HUES64 (cell line): ENCODE measurements around the gene BCAN. TPM values are rescaled to one million over a fixed set of nuclear protein-coding genes. Genes with fewer than 3 reads are reported as not detected.

ENCODE experiments used
- H3K27ac ChIP-seq: 2 replicates; pipeline ENCODE4 v1.7.0; 2013; ENCODE audit warnings: low read depth, low read length, inconsistent platforms
- H3K27me3 ChIP-seq: 2 replicates; pipeline ENCODE4 v1.6.1; 2013; ENCODE audit warnings: mild to moderate bottlenecking, low read length; ENCODE audit not compliant: insufficient read depth
- H3K36me3 ChIP-seq: 2 replicates; pipeline ENCODE4 v1.6.1; 2013; ENCODE audit warnings: mild to moderate bottlenecking, low read length; ENCODE audit not compliant: insufficient read depth
- H3K4me1 ChIP-seq: 2 replicates; pipeline ENCODE4 v1.6.1; 2013; ENCODE audit warnings: mild to moderate bottlenecking, low read length, moderate library complexity; ENCODE audit not compliant: insufficient read depth
- H3K4me3 ChIP-seq: 2 replicates; pipeline ENCODE4 v1.5.1; 2013; ENCODE audit warnings: mild to moderate bottlenecking, low read length, moderate library complexity
- H3K9ac ChIP-seq: 2 replicates; pipeline ENCODE4 v1.6.1; 2013; ENCODE audit warnings: mild to moderate bottlenecking, low read depth, low read length
- H3K9me3 ChIP-seq: 2 replicates; pipeline ENCODE4 v1.6.1; 2013; ENCODE audit warnings: low read depth, low read length; ENCODE audit not compliant: insufficient read depth
- WGBS: fragments of 150-250, 120-280 bp; methylation state at CpG from one replicate; pipeline ENCODE4 v1.1.7; 2013; ENCODE audit warnings: missing lambda C conversion rate; 5-methylcytosine and 5-hydroxymethylcytosine counted together
- polyA plus RNA-seq, 2 experiments: library from polyadenylated mRNA; stranded (reverse); fragments of 50-300 nt; gene quantifications; one replicate each; pipeline ENCODE4 v1.2.3, GENCODE V29; 2013

Gene BCAN
- polyA plus RNA-seq (2013, experiment 1 of 2) = 1.6 TPM
- polyA plus RNA-seq (2013, experiment 2 of 2) = 2.0 TPM

- no peaks in the 10 kb centered on the region for H3K9me3 ChIP-seq
- H3K27ac ChIP-seq = no peak within 1 kb of the TSS
- H3K9ac ChIP-seq = no peak within 1 kb of the TSS
- H3K36me3 ChIP-seq = no peaks in the 10 kb centered on the region
- peaks cover 91% of the 10 kb centered on the region for H3K27me3 ChIP-seq
- under 1% methylated on average over 44 of the region's 46 CpGs for WGBS
- peaks cover 12% of the 10 kb centered on the region; the same call in 1 of the 2 replicates for H3K4me1 ChIP-seq
- H3K4me3 ChIP-seq = peak within 1 kb of the TSS; percentile 61
Measured at GRCh38 chr1:156641761-156642264, at the start of gene BCAN. BCAN (plus strand) TSS chr1:156642117; CDS start chr1:156646055, 3,938 bp downstream.

- H3K9ac ChIP-seq = peak overlapping the region; percentile 92
- 58% methylated on average over 15 of the region's 16 CpGs for WGBS
- H3K4me3 ChIP-seq = peak overlapping the region; percentile 94
- H3K4me1 ChIP-seq = 0 out of 2 replicates have a peak, but pooled peaks cover 6% of the 10 kb centered on the region
- no peaks in the 10 kb centered on the region for H3K9me3 ChIP-seq
- H3K27me3 ChIP-seq = no peaks in the 10 kb centered on the region
- peaks cover 48% of the 10 kb centered on the region for H3K36me3 ChIP-seq
- peak overlapping the region; percentile 62 for H3K27ac ChIP-seq
Measured at GRCh38 chr1:156592158-156592909, 49.6 kb upstream of the BCAN start.

GRCh38 chr1:156592910-156593660 is 48.8 kb upstream of the BCAN start:
- 93% methylated on average over 8 of the region's 8 CpGs for WGBS
- Histone ChIP-seq H3K9ac (no peak overlapping the region), H3K9me3 (no peaks in the 10 kb centered on the region), H3K27ac (no peak overlapping the region), H3K27me3 (no peaks in the 10 kb centered on the region), H3K4me1 (0 out of 2 replicates have a peak, but pooled peaks cover 6% of the 10 kb centered on the region), H3K4me3 (peak overlapping the region; percentile 94; the same call in 1 of the 2 replicates), H3K36me3 (peaks cover 56% of the 10 kb centered on the region)

GRCh38 chr1:156593661-156593989 is 48.3 kb upstream of the BCAN start:
- peaks cover 61% of the 10 kb centered on the region for H3K36me3 ChIP-seq
- H3K4me1 ChIP-seq = 0 out of 2 replicates have a peak, but pooled peaks cover 6% of the 10 kb centered on the region
- H3K9me3 ChIP-seq = no peaks in the 10 kb centered on the region
- no peak overlapping the region for H3K4me3 ChIP-seq
- no peak overlapping the region for H3K9ac ChIP-seq
- H3K27me3 ChIP-seq = no peaks in the 10 kb centered on the region
- 93% methylated on average over 8 of the region's 8 CpGs for WGBS
- no peak overlapping the region for H3K27ac ChIP-seq

- WGBS = 93% methylated on average over 3 of the region's 3 CpGs
- Histone ChIP-seq H3K4me1 (0 out of 2 replicates have a peak, but pooled peaks cover 6% of the 10 kb centered on the region), H3K9ac (no peak overlapping the region), H3K27me3 (no peaks in the 10 kb centered on the region), H3K27ac (no peak overlapping the region), H3K4me3 (no peak overlapping the region), H3K36me3 (peaks cover 67% of the 10 kb centered on the region), H3K9me3 (no peaks in the 10 kb centered on the region)
Measured at GRCh38 chr1:156594190-156594589, 47.7 kb upstream of the BCAN start.

- Histone ChIP-seq H3K4me3 (no peak overlapping the region), H3K36me3 (peaks cover 75% of the 10 kb centered on the region), H3K27ac (no peak overlapping the region), H3K4me1 (0 out of 2 replicates have a peak, but pooled peaks cover 6% of the 10 kb centered on the region), H3K9ac (no peak overlapping the region), H3K27me3 (no peaks in the 10 kb centered on the region), H3K9me3 (no peaks in the 10 kb centered on the region)
- 92% methylated on average over 2 of the region's 2 CpGs for WGBS
Measured at GRCh38 chr1:156595016-156595415, 46.9 kb upstream of the BCAN start.

- no peak overlapping the region for H3K9ac ChIP-seq
- H3K36me3 ChIP-seq = peaks cover 77% of the 10 kb centered on the region
- WGBS = 91% methylated on average over 1 of the region's 3 CpGs
- no peaks in the 10 kb centered on the region for H3K9me3 ChIP-seq
- H3K4me1 ChIP-seq = 0 out of 2 replicates have a peak, but pooled peaks cover 3% of the 10 kb centered on the region
- no peak overlapping the region for H3K4me3 ChIP-seq
- H3K27ac ChIP-seq = no peak overlapping the region
- no peaks in the 10 kb centered on the region for H3K27me3 ChIP-seq
Measured at GRCh38 chr1:156596426-156596825, 45.5 kb upstream of the BCAN start.

GRCh38 chr1:156598125-156598524 is 43.8 kb upstream of the BCAN start:
- H3K4me1 ChIP-seq = 0 out of 2 replicates have a peak, but pooled peaks cover 3% of the 10 kb centered on the region
- no peak overlapping the region for H3K4me3 ChIP-seq
- H3K36me3 ChIP-seq = peaks cover 71% of the 10 kb centered on the region
- no peak overlapping the region for H3K27ac ChIP-seq
- H3K9ac ChIP-seq = no peak overlapping the region
- WGBS = 94% methylated on average over 5 of the region's 5 CpGs
- no peaks in the 10 kb centered on the region for H3K9me3 ChIP-seq
- H3K27me3 ChIP-seq = no peaks in the 10 kb centered on the region

GRCh38 chr1:156598731-156599432 is 43.0 kb upstream of the BCAN start:
- Histone ChIP-seq H3K36me3 (peaks cover 64% of the 10 kb centered on the region), H3K4me3 (no peak overlapping the region), H3K9ac (no peak overlapping the region), H3K9me3 (no peaks in the 10 kb centered on the region), H3K4me1 (0 out of 2 replicates have a peak, but pooled peaks cover 3% of the 10 kb centered on the region), H3K27me3 (no peaks in the 10 kb centered on the region), H3K27ac (no peak overlapping the region)
- 88% methylated on average over 4 of the region's 4 CpGs for WGBS

GRCh38 chr1:156599811-156600210 is 42.1 kb upstream of the BCAN start:
- H3K9me3 ChIP-seq = no peaks in the 10 kb centered on the region
- WGBS = 98% methylated on average over 3 of the region's 3 CpGs
- H3K27ac ChIP-seq = no peak overlapping the region
- 0 out of 2 replicates have a peak, but pooled peaks cover 3% of the 10 kb centered on the region for H3K4me1 ChIP-seq
- H3K36me3 ChIP-seq = peaks cover 54% of the 10 kb centered on the region
- no peak overlapping the region for H3K9ac ChIP-seq
- H3K27me3 ChIP-seq = no peaks in the 10 kb centered on the region
- H3K4me3 ChIP-seq = peak overlapping the region; percentile 96; the same call in 1 of the 2 replicates
